Urothelium cell line (cell line): ENCODE data around the gene CDC34.
A peak's percentile ranks its signal among the peaks of the same experiment; 100 is the strongest.

Experiments used
- DNase-seq: peaks from one replicate; pipeline ENCODE4 v3.0.0; 2011; ENCODE audit warnings: low spot score, mixed read lengths
- FAIRE-seq: peaks from 2 replicates; lab custom pipeline; 2011; peaks lifted over from hg19 to GRCh38; lab: Jason Lieb, UNC

CDC34 gene

GRCh38 chr19:531753-532560 lies at the start of gene CDC34:
TSS of gene CDC34 (plus strand) at chr19:531760. CDS start at chr19:531932, 172 bp downstream.
- DNase-seq (no peak), FAIRE-seq (no peak)

GRCh38 chr19:482186-483041 lies 49.1 kb upstream of the CDC34 start:
- FAIRE-seq, result no peak
- no peak for DNase-seq

GRCh38 chr19:483332-484072 lies 48.1 kb upstream of the CDC34 start:
- DNase-seq, result no peak
- no peak for FAIRE-seq

- no peak for FAIRE-seq
- DNase-seq, result no peak
These were observed 47.1 kb upstream of the CDC34 start for GRCh38 chr19:484494-484893.

- DNase-seq (no peak), FAIRE-seq (no peak)
These were observed 46.5 kb upstream of the CDC34 start for GRCh38 chr19:485077-485476.

- FAIRE-seq (no peak), DNase-seq (no peak)
These were observed 45.9 kb upstream of the CDC34 start for GRCh38 chr19:485583-486236.

GRCh38 chr19:488505-489417 lies 42.8 kb upstream of the CDC34 start:
- DNase-seq, result peak; percentile 92
- FAIRE-seq, result peak; percentile 17

GRCh38 chr19:489418-490196 lies 42.0 kb upstream of the CDC34 start:
- no peak for FAIRE-seq
- no peak for DNase-seq

- DNase-seq (no peak), FAIRE-seq (no peak)
These were observed 40.3 kb upstream of the CDC34 start for GRCh38 chr19:491146-491741.

GRCh38 chr19:492091-492531 lies 39.4 kb upstream of the CDC34 start:
- FAIRE-seq (no peak), DNase-seq (no peak)

- FAIRE-seq (no peak), DNase-seq (no peak)
These were observed 38.0 kb upstream of the CDC34 start for GRCh38 chr19:493391-494170.

GRCh38 chr19:494171-495080 lies 37.1 kb upstream of the CDC34 start:
- FAIRE-seq (no peak), DNase-seq (no peak)

GRCh38 chr19:495081-495401 lies 36.5 kb upstream of the CDC34 start:
- no peak for DNase-seq
- no peak for FAIRE-seq

- FAIRE-seq (no peak), DNase-seq (peak; percentile 45)
These were observed 36.0 kb upstream of the CDC34 start for GRCh38 chr19:495402-496111.

GRCh38 chr19:496112-496665 lies 35.4 kb upstream of the CDC34 start, which contains the start of gene MADCAM1:
TSS of gene MADCAM1 (plus strand) at chr19:496486. CDS start at chr19:496500, 14 bp downstream.
- DNase-seq, result no peak
- FAIRE-seq, result no peak

- no peak for DNase-seq
- FAIRE-seq, result no peak
These were observed 34.6 kb upstream of the CDC34 start for GRCh38 chr19:496986-497385.
